ENCODE data around the gene SMOC2. TPM values are rescaled to one million over a fixed set of nuclear protein-coding genes. Genes with fewer than 3 reads are reported as not detected.

SMOC2 gene
- total and polyA plus RNA-seq, 2 of the 4 experiments (the other 2 are of a cell fraction), result not detected

- Histone ChIP-seq H2BK120ac (ENCODE audit: low read depth, low read length) (no peak overlapping the region), H4K20me1 (ENCODE audit: insufficient read depth, low read length) (no peaks in the 10 kb centered on the region), H3K79me1 (ENCODE audit: low read depth in 1 of 2, low read length in 2 of 2) (no peaks in the 10 kb centered on the region), H3K4me1 (ENCODE audit: control insufficient read depth, insufficient read depth, low read length) (no peaks in the 10 kb centered on the region), H3K4me3 (ENCODE audit: insufficient read depth, low read depth, low read length) (no peak overlapping the region), H3K27me3 (ENCODE audit: control insufficient read depth, insufficient read depth, low read length) (no peaks in the 10 kb centered on the region), H3K18ac (ENCODE audit: low read depth, low read length) (no peak overlapping the region), H3K36me3 (ENCODE audit: control insufficient read depth, insufficient read depth, low read length) (no peaks in the 10 kb centered on the region), H3K4me2 (ENCODE audit: low read depth, low read length) (no peak overlapping the region), H2BK15ac (ENCODE audit: low read depth, low read length) (no peak overlapping the region), H2AK9ac (replicated peaks; ENCODE audit: low read depth, low read length, poor library complexity) (no peak overlapping the region), H4K5ac (ENCODE audit: low read depth, low read length) (no peak overlapping the region), H3K9ac (ENCODE audit: low read depth, low read length) (no peak overlapping the region), H3K9me3 (ENCODE audit: control insufficient read depth, insufficient read depth, low read length) (peaks cover 51% of the 10 kb centered on the region), H3K23ac (ENCODE audit: low read depth, low read length) (no peak overlapping the region), H2BK20ac (ENCODE audit: low read depth, low read length) (no peak overlapping the region), H3K56ac (ENCODE audit: extremely low read depth, insufficient read depth, low read length) (no peak overlapping the region), H3K9me1 (ENCODE audit: insufficient read depth, low read length) (no peaks in the 10 kb centered on the region), H2AFZ (replicated peaks; ENCODE audit: low read length, poor library complexity) (no peak overlapping the region), H3K4ac (ENCODE audit: low read depth, low read length) (no peak overlapping the region), H4K91ac (ENCODE audit: insufficient read depth, low read depth, low read length) (no peak overlapping the region), H4K8ac (ENCODE audit: low read depth in 2 of 2, low read length in 2 of 2) (no peak overlapping the region), H2AK5ac (ENCODE audit: low read depth, low read length) (no peak overlapping the region), H3K27ac (ENCODE audit: insufficient read depth, low read length) (no peak overlapping the region), H2BK5ac (ENCODE audit: low read depth, low read length, poor library complexity, severe bottlenecking) (no peak overlapping the region), H3K14ac (replicated peaks; ENCODE audit: low read depth, low read length) (no peak overlapping the region)
- BruUV-seq (replicated peaks), result no TSS peak
- TF ChIP-seq SMC3 (IDR thresholded peaks at IDR 0.05; ENCODE audit: low read depth, low read length) (no peak), USF2 (IDR thresholded peaks at IDR 0.05; ENCODE audit: low read depth, low read length) (no peak), CTCF (conservative IDR thresholded peaks at IDR 0.05; ENCODE audit: low read depth, low read length) (no peak), RCOR1 (IDR thresholded peaks at IDR 0.05; ENCODE audit: insufficient replicate concordance, low read length) (no peak), CEBPB (IDR thresholded peaks at IDR 0.05; ENCODE audit: low read depth, low read length) (no peak), MXI1 (IDR thresholded peaks at IDR 0.05; ENCODE audit: borderline replicate concordance, low read depth, low read length) (no peak), MAZ (IDR thresholded peaks at IDR 0.05; ENCODE audit: borderline replicate concordance, low read depth, low read length) (no peak), CHD1 (IDR thresholded peaks at IDR 0.05; ENCODE audit: low read depth, low read length) (no peak), FOS (IDR thresholded peaks at IDR 0.05; ENCODE audit: low read depth, low read length) (no peak), BHLHE40 (IDR thresholded peaks at IDR 0.05; ENCODE audit: low read depth, low read length) (no peak)
- in situ Hi-C loops (cut with MboI; ENCODE audit: low sequenced_read_pairs), result no loop called here
- DNase-seq, result no peak
- CTCF ChIA-PET, result no interaction called here
- no peak for ATAC-seq (ENCODE audit: low read depth)
- POLR2A ChIA-PET (ENCODE audit: unreplicated experiment), result no interaction called here
- dilution Hi-C loops (cut with HindIII; ENCODE audit: low sequenced_read_pairs, unreplicated experiment), result no loop called here
- WGBS, 2 experiments (ENCODE audit: extremely low coverage in 2 of 2, insufficient read length in 1 of 2), result 62% methylated on average over 6 of the region's 14 CpGs; no CpG with 5 or more reads in 1 of the 2 experiments
- intact Hi-C loops (cut with micrococcal nuclease), result no loop called here
Measured at GRCh38 chr6:168576388-168576787, 135.4 kb downstream of the SMOC2 start.

All from IMR-90 (cell line).